OCI-LY7 (cell line): ENCODE results near the gene CACNA1D. TPM values are rescaled to one million over a fixed set of nuclear protein-coding genes. Genes with fewer than 3 reads are reported as not detected.

Experiments
- BruUV-seq: library from RNA; stranded (reverse); fragments of 400-500 nt; replicated peaks from 2 replicates; lab custom pipeline; 2021; lab: Mats Ljungman, UMichigan
- CTCF ChIA-PET: fragments of 300-600 bp; sonication (Branson Sonifier 250); formaldehyde crosslinking; loops from one replicate; lab custom pipeline; 2022; ENCODE audit warnings: antibody characterized with exemption; ENCODE audit not compliant: unreplicated experiment; lab: Charles Lee
- POLR2A ChIA-PET: fragments of 300-600 bp; sonication (Branson Sonifier 250); formaldehyde crosslinking; loops from one replicate; lab custom pipeline; 2022; ENCODE audit warnings: antibody characterized with exemption; lab: Charles Lee
- DNase-seq: peaks from one replicate; pipeline ENCODE4 v3.0.0-alpha.2; 2015; ENCODE audit warnings: low spot score
- H2AFZ ChIP-seq: fragments of 200-600 bp; sonication (generic), shearing (Covaris generic); 2 replicates; pipeline ENCODE4 v1.6.1; 2014; ENCODE audit warnings: mild to moderate bottlenecking, antibody characterized with exemption, low read length, moderate library complexity
- H3K27ac ChIP-seq: fragments of 200-600 bp; sonication (generic); 2 replicates; pipeline ENCODE4 v1.5.1; 2014; ENCODE audit warnings: mixed run types, low read depth, mild to moderate bottlenecking, moderate library complexity, low read length, inconsistent platforms; ENCODE audit not compliant: poor library complexity, severe bottlenecking
- H3K36me3 ChIP-seq: fragments of 200-600 bp; sonication (generic); 2 replicates; pipeline ENCODE4 v1.6.1; 2014; ENCODE audit warnings: mild to moderate bottlenecking, antibody characterized with exemption, low read length, moderate library complexity, mixed read lengths; ENCODE audit not compliant: insufficient read depth
- H3K4me1 ChIP-seq: fragments of 200-600 bp; sonication (generic); 2 replicates; pipeline ENCODE4 v1.5.1; 2014; ENCODE audit warnings: mild to moderate bottlenecking, low read length; ENCODE audit not compliant: insufficient read depth, poor library complexity, severe bottlenecking
- H3K4me2 ChIP-seq: fragments of 200-600 bp; sonication (generic); 2 replicates; pipeline ENCODE4 v1.6.1; 2014; ENCODE audit warnings: mild to moderate bottlenecking, low read length
- H3K4me3 ChIP-seq: fragments of 200-600 bp; sonication (generic); 2 replicates; pipeline ENCODE4 v1.5.1; 2014; ENCODE audit warnings: mild to moderate bottlenecking, low read depth, low read length; ENCODE audit not compliant: poor library complexity, severe bottlenecking
- H3K79me2 ChIP-seq: fragments of 200-600 bp; sonication (generic); 2 replicates; pipeline ENCODE4 v1.6.1; 2016; ENCODE audit warnings: low read depth, mild to moderate bottlenecking, low read length, moderate library complexity, mixed read lengths; ENCODE audit not compliant: insufficient read depth
- H3K9me2 ChIP-seq: fragments of 200-600 bp; sonication (generic); 2 replicates; pipeline ENCODE4 v1.6.1; 2016; ENCODE audit warnings: mild to moderate bottlenecking, low read length, mixed read lengths; ENCODE audit not compliant: insufficient read depth
- H3K9me3 ChIP-seq: fragments of 200-600 bp; sonication (generic); 2 replicates; pipeline ENCODE4 v1.6.1; 2014; ENCODE audit warnings: mild to moderate bottlenecking, mixed run types, low read length, mixed read lengths
- H4K20me1 ChIP-seq: fragments of 200-600 bp; sonication (generic); 2 replicates; pipeline ENCODE4 v1.6.1; 2014; ENCODE audit warnings: mild to moderate bottlenecking, antibody characterized with exemption, low read length, moderate library complexity, mixed read lengths; ENCODE audit not compliant: insufficient read depth
- CTCF ChIP-seq: fragments of 200-600 bp; sonication (generic); conservative IDR thresholded peaks from 2 replicates; pipeline ENCODE4 v1.5.1; 2014; ENCODE audit warnings: mild to moderate bottlenecking, antibody characterized with exemption, low read length, moderate library complexity, mixed read lengths
- EZH2phosphoT487 ChIP-seq: fragments of 200-600 bp; sonication (generic); IDR thresholded peaks from 2 replicates; pipeline ENCODE4 v1.6.1; 2018; ENCODE audit warnings: low read depth, borderline replicate concordance, mild to moderate bottlenecking, mixed run types, antibody characterized with exemption, low read length, moderate library complexity, mixed read lengths
- intact Hi-C: fragments of 100-400 bp; cut with micrococcal nuclease; formaldehyde crosslinking; loops from one replicate; pipeline ENCODE4 v1.10.0; 2022; ENCODE audit not compliant: unreplicated experiment
- total RNA-seq, 2 experiments: library from RNA; depleted of rRNA in 1 of 2; stranded (reverse); fragments of >200 nt in 1 of 2; shearing (Covaris generic) in 1 of 2; gene quantifications; 2 replicates each; pipeline ENCODE4 v1.2.3, GENCODE V29; 2014 to 2022

CACNA1D gene
- total RNA-seq, 2 experiments from 2014 or later: 0.42 TPM; not detected in 1

- H3K4me1 ChIP-seq: no peaks in the 10 kb centered on the region
- ChIA-PET POLR2A (interaction anchor here (0.6 kb wide), 1 partner anchor 132 kb away, joined by 3 read pairs; no protein-coding TSS in a partner anchor), CTCF (no interaction called here)
- no peak for DNase-seq
- H3K4me3 ChIP-seq: no peak overlapping the region
- H3K9me2 ChIP-seq: no peaks in the 10 kb centered on the region
- TF ChIP-seq CTCF: no peak
- no peak for TF ChIP-seq EZH2phosphoT487
- H3K27ac ChIP-seq: no peak overlapping the region
- no peaks in the 10 kb centered on the region for H3K36me3 ChIP-seq
- no TSS peak for BruUV-seq
- intact Hi-C loops: no loop called here
- H3K79me2 ChIP-seq: no peaks in the 10 kb centered on the region
- H4K20me1 ChIP-seq: no peaks in the 10 kb centered on the region
- H2AFZ ChIP-seq: no peak overlapping the region
- no peaks in the 10 kb centered on the region for H3K9me3 ChIP-seq
- no peak overlapping the region for H3K4me2 ChIP-seq
Measured at GRCh38 chr3:53787016-53787415, 292.6 kb downstream of the CACNA1D start.

- Histone ChIP-seq H3K4me1 (no peaks in the 10 kb centered on the region), H3K4me3 (no peak overlapping the region), H3K9me2 (no peaks in the 10 kb centered on the region), H3K79me2 (no peaks in the 10 kb centered on the region), H3K27ac (no peak overlapping the region), H3K36me3 (no peaks in the 10 kb centered on the region), H3K4me2 (no peak overlapping the region), H4K20me1 (no peaks in the 10 kb centered on the region), H3K9me3 (no peaks in the 10 kb centered on the region), H2AFZ (no peak overlapping the region)
- ChIA-PET POLR2A (no interaction called here), CTCF (no interaction called here)
- intact Hi-C loops: no loop called here
- no TSS peak for BruUV-seq
- no peak for DNase-seq
- TF ChIP-seq CTCF (no peak), EZH2phosphoT487 (no peak)
Measured at GRCh38 chr3:53788038-53788437, 293.6 kb downstream of the CACNA1D start.

- Histone ChIP-seq H4K20me1 (no peaks in the 10 kb centered on the region), H3K9me3 (no peaks in the 10 kb centered on the region), H3K27ac (no peak overlapping the region), H3K9me2 (no peaks in the 10 kb centered on the region), H3K4me3 (no peak overlapping the region), H3K4me1 (no peaks in the 10 kb centered on the region), H3K79me2 (no peaks in the 10 kb centered on the region), H3K4me2 (no peak overlapping the region), H3K36me3 (no peaks in the 10 kb centered on the region), H2AFZ (no peak overlapping the region)
- CTCF ChIA-PET: no interaction called here
- no peak for TF ChIP-seq CTCF
- no peak for TF ChIP-seq EZH2phosphoT487
- BruUV-seq: no TSS peak
- POLR2A ChIA-PET: interaction anchor here (0.6 kb wide), 1 partner anchor 46 kb away, joined by 3 read pairs; no protein-coding TSS in a partner anchor
- DNase-seq: no peak
- intact Hi-C loops: no loop called here
Measured at GRCh38 chr3:53789459-53789858, 295.0 kb downstream of the CACNA1D start.
